ENCODE results near the gene RTKN. TPM values are rescaled to one million over a fixed set of nuclear protein-coding genes. Genes with fewer than 3 reads are reported as not detected.

Gene RTKN
- total RNA-seq, 2 donors from 2014 or later, result 1.2 to 3.1 TPM

GRCh38 chr2:74420006-74420405 lies 21.7 kb downstream of the RTKN start:
- H3K4me1 Mint-ChIP-seq, result peaks cover 22% of the 10 kb centered on the region
- H3K27me3 Mint-ChIP-seq, result no peaks in the 10 kb centered on the region
- H3K9me3 Mint-ChIP-seq, result no peaks in the 10 kb centered on the region
- no peak for ATAC-seq (replicated peaks)
- H3K27ac Mint-ChIP-seq, result peak overlapping the region; percentile 98
- peaks cover 35% of the 10 kb centered on the region for H3K36me3 Mint-ChIP-seq (ENCODE audit: low read depth)
- peak overlapping the region; percentile 97 for H3K4me3 Mint-ChIP-seq

DNA sequence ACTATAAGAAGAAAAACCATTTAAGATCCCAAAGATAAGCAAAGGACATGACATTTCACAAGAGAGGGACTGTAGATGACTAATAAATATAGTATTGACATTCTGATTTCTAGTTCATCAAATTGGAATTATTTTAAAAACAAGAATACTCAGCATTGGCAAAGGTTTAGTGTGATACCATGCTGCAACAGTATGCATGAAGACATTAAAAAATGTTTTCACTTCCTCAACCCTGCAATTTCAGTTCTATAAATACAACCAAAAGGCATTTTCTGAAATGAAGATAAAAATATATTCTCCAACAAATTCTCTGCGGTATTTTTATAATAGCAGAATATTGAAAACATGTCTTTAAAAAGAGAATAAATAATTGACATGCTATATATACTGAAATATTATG lies 22.4 kb downstream of the RTKN start:
- Mint-ChIP-seq H3K27ac (no peak overlapping the region), H3K4me3 (no peak overlapping the region), H3K36me3 (ENCODE audit: low read depth) (peaks cover 28% of the 10 kb centered on the region), H3K9me3 (no peaks in the 10 kb centered on the region), H3K27me3 (no peaks in the 10 kb centered on the region), H3K4me1 (peaks cover 22% of the 10 kb centered on the region)
- no peak for ATAC-seq (replicated peaks)

- no peak overlapping the region for H3K4me3 Mint-ChIP-seq
- no peaks in the 10 kb centered on the region for H3K27me3 Mint-ChIP-seq
- H3K36me3 Mint-ChIP-seq (ENCODE audit: low read depth), result peaks cover 18% of the 10 kb centered on the region
- no peaks in the 10 kb centered on the region for H3K9me3 Mint-ChIP-seq
- no peak overlapping the region for H3K27ac Mint-ChIP-seq
- H3K4me1 Mint-ChIP-seq, result peaks cover 22% of the 10 kb centered on the region
- ATAC-seq (replicated peaks), result no peak
Observed at GRCh38 chr2:74418312-74418711, 23.4 kb downstream of the RTKN start.

- Mint-ChIP-seq H3K27me3 (no peaks in the 10 kb centered on the region), H3K36me3 (ENCODE audit: low read depth) (peaks cover 12% of the 10 kb centered on the region), H3K9me3 (no peaks in the 10 kb centered on the region), H3K27ac (no peak overlapping the region), H3K4me3 (no peak overlapping the region), H3K4me1 (peaks cover 18% of the 10 kb centered on the region)
- no peak for ATAC-seq (replicated peaks)
Observed at GRCh38 chr2:74417763-74418162, 24.0 kb downstream of the RTKN start.

GRCh38 chr2:74417197-74417596 lies 24.5 kb downstream of the RTKN start:
- no peak for ATAC-seq (replicated peaks)
- Mint-ChIP-seq H3K9me3 (no peaks in the 10 kb centered on the region), H3K27ac (no peak overlapping the region), H3K27me3 (no peaks in the 10 kb centered on the region), H3K36me3 (ENCODE audit: low read depth) (peaks cover 7% of the 10 kb centered on the region), H3K4me1 (peaks cover 16% of the 10 kb centered on the region), H3K4me3 (no peak overlapping the region)

- Mint-ChIP-seq H3K4me3 (no peak overlapping the region), H3K27me3 (no peaks in the 10 kb centered on the region), H3K27ac (no peak overlapping the region), H3K36me3 (ENCODE audit: low read depth) (peaks cover 3% of the 10 kb centered on the region), H3K4me1 (peaks cover 16% of the 10 kb centered on the region), H3K9me3 (no peaks in the 10 kb centered on the region)
- ATAC-seq (replicated peaks), result no peak
Observed at GRCh38 chr2:74416778-74417177, 25.0 kb downstream of the RTKN start.

GRCh38 chr2:74415762-74416395 lies 25.9 kb downstream of the RTKN start:
- H3K9me3 Mint-ChIP-seq, result no peaks in the 10 kb centered on the region
- H3K27me3 Mint-ChIP-seq, result peaks cover 2% of the 10 kb centered on the region
- no peaks in the 10 kb centered on the region for H3K36me3 Mint-ChIP-seq (ENCODE audit: low read depth)
- peaks cover 11% of the 10 kb centered on the region for H3K4me1 Mint-ChIP-seq
- H3K4me3 Mint-ChIP-seq, result peak overlapping the region; percentile 56
- H3K27ac Mint-ChIP-seq, result no peak overlapping the region
- peak; percentile 9 for ATAC-seq (replicated peaks)

GRCh38 chr2:74414881-74415761 lies 26.6 kb downstream of the RTKN start:
- H3K9me3 Mint-ChIP-seq, result no peaks in the 10 kb centered on the region
- peaks cover 5% of the 10 kb centered on the region for H3K4me1 Mint-ChIP-seq
- no peak overlapping the region for H3K27ac Mint-ChIP-seq
- peak overlapping the region; percentile 56 for H3K4me3 Mint-ChIP-seq
- ATAC-seq (replicated peaks), result peak; percentile 60
- H3K36me3 Mint-ChIP-seq (ENCODE audit: low read depth), result no peaks in the 10 kb centered on the region
- peaks cover 3% of the 10 kb centered on the region for H3K27me3 Mint-ChIP-seq

DNA sequence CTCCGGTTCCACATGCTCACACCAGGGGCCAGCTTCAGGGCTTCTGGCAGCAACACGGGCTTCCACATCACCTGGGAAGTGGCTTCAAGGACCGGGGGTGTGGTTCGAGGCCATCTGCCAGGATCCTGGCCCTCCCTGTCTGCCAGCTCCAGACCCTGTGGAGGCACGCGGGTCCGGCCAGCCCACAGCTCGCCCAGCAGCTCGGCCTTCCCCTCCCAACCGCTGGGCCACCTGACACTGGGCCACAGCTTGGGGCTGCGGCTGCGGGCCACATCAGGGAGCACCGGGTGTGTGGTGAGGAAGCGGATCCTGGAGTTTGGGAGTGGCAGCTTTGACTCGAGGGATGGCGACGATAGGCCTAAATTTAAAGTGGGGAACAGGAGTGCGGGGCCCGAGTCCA lies 27.3 kb downstream of the RTKN start:
- no peak overlapping the region for H3K27ac Mint-ChIP-seq
- no peaks in the 10 kb centered on the region for H3K36me3 Mint-ChIP-seq (ENCODE audit: low read depth)
- no peak overlapping the region for H3K4me3 Mint-ChIP-seq
- peaks cover 4% of the 10 kb centered on the region for H3K4me1 Mint-ChIP-seq
- no peaks in the 10 kb centered on the region for H3K9me3 Mint-ChIP-seq
- ATAC-seq (replicated peaks), result no peak
- peaks cover 5% of the 10 kb centered on the region for H3K27me3 Mint-ChIP-seq

GRCh38 chr2:74413001-74413698 lies 28.6 kb downstream of the RTKN start:
- Mint-ChIP-seq H3K36me3 (ENCODE audit: low read depth) (no peaks in the 10 kb centered on the region), H3K4me1 (peaks cover 4% of the 10 kb centered on the region), H3K27ac (peak overlapping the region; percentile 2), H3K9me3 (no peaks in the 10 kb centered on the region), H3K27me3 (peaks cover 14% of the 10 kb centered on the region), H3K4me3 (no peak overlapping the region)
- ATAC-seq (replicated peaks), result no peak

DNA sequence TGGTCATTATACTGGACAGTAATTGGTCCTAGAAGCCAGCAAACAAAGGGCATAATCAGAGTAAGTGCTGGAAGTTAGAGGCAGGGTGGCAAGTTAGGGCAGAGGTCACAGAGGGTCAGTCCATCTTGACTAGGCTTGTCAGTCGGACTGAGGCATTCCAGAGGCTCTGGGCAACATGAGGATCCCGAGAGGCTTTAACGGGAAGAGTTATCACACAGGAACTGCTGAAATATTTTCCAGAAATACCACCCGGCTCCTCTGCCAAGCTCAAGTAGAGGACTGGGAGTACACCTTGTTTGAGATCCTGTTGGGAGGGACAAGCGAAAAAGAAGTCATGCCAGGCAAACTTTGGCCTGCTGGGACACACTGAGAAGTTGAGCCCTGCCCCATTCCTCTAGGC lies 34.1 kb downstream of the RTKN start:
- no peak overlapping the region for H3K4me3 Mint-ChIP-seq
- H3K9me3 Mint-ChIP-seq, result no peaks in the 10 kb centered on the region
- ATAC-seq (replicated peaks), result no peak
- H3K4me1 Mint-ChIP-seq, result no peaks in the 10 kb centered on the region
- H3K27me3 Mint-ChIP-seq, result peaks cover 17% of the 10 kb centered on the region
- H3K27ac Mint-ChIP-seq, result no peak overlapping the region
- no peaks in the 10 kb centered on the region for H3K36me3 Mint-ChIP-seq (ENCODE audit: low read depth)

DNA sequence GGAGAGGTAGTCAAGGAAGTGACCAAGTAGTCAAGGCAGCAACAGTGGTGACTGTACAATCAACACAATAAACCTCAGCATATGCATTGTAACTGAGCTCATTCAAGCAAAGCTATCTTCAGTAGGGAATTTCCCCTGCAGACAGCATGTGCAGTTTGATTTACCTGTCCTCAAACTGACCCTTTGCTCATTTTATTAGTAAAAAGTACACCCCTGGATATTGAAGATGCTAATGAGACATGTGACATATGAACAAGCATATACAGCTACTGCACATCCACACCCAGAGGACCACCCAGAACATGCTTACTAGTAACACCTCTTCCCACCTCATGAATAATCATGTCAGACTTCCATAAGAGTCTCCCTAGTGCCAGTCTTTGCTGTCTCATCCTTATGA lies 35.7 kb downstream of the RTKN start:
- no peaks in the 10 kb centered on the region for H3K9me3 Mint-ChIP-seq

DNA sequence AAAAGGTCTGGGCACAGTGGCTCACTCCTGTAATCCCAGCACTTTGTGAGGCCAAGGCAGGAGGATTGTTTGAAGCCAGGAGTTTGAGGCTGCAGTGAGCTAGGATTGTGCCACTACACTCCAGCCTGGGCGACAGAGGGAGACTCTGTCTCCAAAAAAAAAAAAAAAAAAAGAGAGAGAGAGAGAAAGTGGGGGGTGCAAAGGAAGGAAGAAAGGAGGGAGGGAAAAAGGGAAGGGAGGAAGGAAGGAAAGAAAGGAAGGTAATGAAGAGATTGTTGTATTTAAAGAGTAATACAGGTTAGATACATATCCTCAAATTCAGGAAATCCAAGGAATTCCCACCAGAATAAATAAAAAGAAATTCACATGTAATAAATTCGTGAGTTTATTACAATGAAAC lies 39.8 kb downstream of the RTKN start:
- H3K27me3 Mint-ChIP-seq, result peaks cover 3% of the 10 kb centered on the region
- no peak overlapping the region for H3K4me3 Mint-ChIP-seq
- H3K36me3 Mint-ChIP-seq (ENCODE audit: low read depth), result no peaks in the 10 kb centered on the region
- H3K4me1 Mint-ChIP-seq, result no peaks in the 10 kb centered on the region
- no peak for ATAC-seq (replicated peaks)
- no peaks in the 10 kb centered on the region for H3K9me3 Mint-ChIP-seq
- H3K27ac Mint-ChIP-seq, result no peak overlapping the region

More for the DNA sequence above, 35.7 kb downstream of the RTKN start:
- Mint-ChIP-seq H3K27me3 (peaks cover 17% of the 10 kb centered on the region), H3K27ac (no peak overlapping the region), H3K4me3 (no peak overlapping the region), H3K36me3 (ENCODE audit: low read depth) (no peaks in the 10 kb centered on the region), H3K4me1 (no peaks in the 10 kb centered on the region)
- ATAC-seq (replicated peaks), result peak; percentile 57

GRCh38 chr2:74399785-74400184 lies 42.0 kb downstream of the RTKN start:
- H3K4me1 Mint-ChIP-seq, result no peaks in the 10 kb centered on the region
- H3K27me3 Mint-ChIP-seq, result peaks cover 7% of the 10 kb centered on the region
- no peak overlapping the region for H3K4me3 Mint-ChIP-seq
- peak; percentile 49 for ATAC-seq (replicated peaks)
- no peaks in the 10 kb centered on the region for H3K9me3 Mint-ChIP-seq
- H3K27ac Mint-ChIP-seq, result no peak overlapping the region
- H3K36me3 Mint-ChIP-seq (ENCODE audit: low read depth), result no peaks in the 10 kb centered on the region

GRCh38 chr2:74396149-74396548 lies 45.6 kb downstream of the RTKN start:
- ATAC-seq (replicated peaks), result no peak
- H3K4me3 Mint-ChIP-seq, result no peak overlapping the region
- peaks cover 7% of the 10 kb centered on the region for H3K27me3 Mint-ChIP-seq
- H3K9me3 Mint-ChIP-seq, result no peaks in the 10 kb centered on the region
- no peaks in the 10 kb centered on the region for H3K4me1 Mint-ChIP-seq
- H3K36me3 Mint-ChIP-seq (ENCODE audit: low read depth), result no peaks in the 10 kb centered on the region
- H3K27ac Mint-ChIP-seq, result no peak overlapping the region

Measured in activated T-helper 17 cell treated with anti-CD3 and anti-CD28 coated beads, Interleukin-2, amount 50 U/mL, for 72 hours (primary cell).